Measurements from ENCODE around the gene BRS3.

The BRS3 gene

GRCh38 chrX:136495043-136495442 is 7.3 kb downstream of the BRS3 start:
- DNase-seq (ENCODE audit: low read depth) = no peak

GRCh38 chrX:136496186-136496763 is 8.5 kb downstream of the BRS3 start:
- DNase-seq (ENCODE audit: low read depth) = no peak

GRCh38 chrX:136496764-136497555 is 9.2 kb downstream of the BRS3 start:
- DNase-seq (ENCODE audit: low read depth) = peak; percentile 76

GRCh38 chrX:136497556-136498052 is 9.9 kb downstream of the BRS3 start, which contains the start of gene HTATSF1:
TSS of gene HTATSF1 (plus strand) at chrX:136497592. CDS start at chrX:136497685, 93 bp downstream.
- no peak for DNase-seq (ENCODE audit: low read depth)

- DNase-seq (ENCODE audit: low read depth) = no peak
These were observed 31.3 kb downstream of the BRS3 start for GRCh38 chrX:136519069-136519468.

GRCh38 chrX:136523770-136524169 is 36.0 kb downstream of the BRS3 start:
- no peak for DNase-seq (ENCODE audit: low read depth)

GRCh38 chrX:136525738-136526606 is 38.2 kb downstream of the BRS3 start:
- DNase-seq (ENCODE audit: low read depth) = peak; percentile 81

GRCh38 chrX:136528645-136529315 is 41.0 kb downstream of the BRS3 start:
- no peak for DNase-seq (ENCODE audit: low read depth)

GRCh38 chrX:136529795-136530194 is 42.0 kb downstream of the BRS3 start:
- DNase-seq (ENCODE audit: low read depth) = no peak

GRCh38 chrX:136531951-136532350 is 44.2 kb downstream of the BRS3 start, which contains the start of gene VGLL1:
TSS of gene VGLL1 (plus strand) at chrX:136532215. CDS start at chrX:136536021, 3,806 bp downstream.
- no peak for DNase-seq (ENCODE audit: low read depth)

- no peak for DNase-seq (ENCODE audit: low read depth)
These were observed 46.4 kb downstream of the BRS3 start for GRCh38 chrX:136534131-136534530.

GRCh38 chrX:136538811-136539210 is 51.1 kb downstream of the BRS3 start:
- no peak for DNase-seq (ENCODE audit: low read depth)

- DNase-seq (ENCODE audit: low read depth) = no peak
These were observed 52.5 kb downstream of the BRS3 start for GRCh38 chrX:136540226-136540625.

- no peak for DNase-seq (ENCODE audit: low read depth)
These were observed 53.5 kb downstream of the BRS3 start for GRCh38 chrX:136541294-136541693.

- no peak for DNase-seq (ENCODE audit: low read depth)
These were observed 54.5 kb downstream of the BRS3 start for GRCh38 chrX:136542281-136542680.

Measured in stromal cell of bone marrow (primary cell).